Calu3 (cell line): ENCODE results near the gene C1orf198. TPM values are rescaled to one million over a fixed set of nuclear protein-coding genes. Genes with fewer than 3 reads are reported as not detected.

Experiments used
- BruUV-seq: library from RNA; stranded (reverse); fragments of 400-500 nt; replicated peaks from 2 replicates; lab custom pipeline; 2021; lab: Mats Ljungman, UMichigan
- CTCF ChIA-PET: fragments of 300-600 bp; sonication (Branson Sonifier 250); formaldehyde crosslinking; loops from one replicate; lab custom pipeline; 2022; ENCODE audit warnings: antibody characterized with exemption; lab: Charles Lee
- DNase-seq: peaks from one replicate; pipeline ENCODE4 v3.0.0; 2022
- H3K27ac Mint-ChIP-seq: one replicate; pipeline ENCODE4 v1.8.0; 2022; ENCODE audit warnings: mixed read lengths; ENCODE audit not compliant: unreplicated experiment
- H3K27me3 Mint-ChIP-seq: one replicate; pipeline ENCODE4 v1.8.0; 2022; ENCODE audit warnings: mixed read lengths; ENCODE audit not compliant: unreplicated experiment
- H3K36me3 Mint-ChIP-seq: one replicate; pipeline ENCODE4 v1.8.0; 2022; ENCODE audit warnings: mild to moderate bottlenecking, moderate library complexity, mixed read lengths; ENCODE audit not compliant: insufficient read depth, unreplicated experiment
- H3K4me1 Mint-ChIP-seq: one replicate; pipeline ENCODE4 v1.8.0; 2022; ENCODE audit warnings: mild to moderate bottlenecking, low read depth, mixed read lengths; ENCODE audit not compliant: unreplicated experiment
- H3K4me3 Mint-ChIP-seq: one replicate; pipeline ENCODE4 v1.8.0; 2022; ENCODE audit warnings: mild to moderate bottlenecking, low read depth, moderate library complexity, mixed read lengths; ENCODE audit not compliant: unreplicated experiment
- H3K9me3 Mint-ChIP-seq: one replicate; pipeline ENCODE4 v1.8.0; 2022; ENCODE audit warnings: low read depth, mixed read lengths; ENCODE audit not compliant: unreplicated experiment
- CTCF ChIP-seq: fragments of 200-600 bp; IDR thresholded peaks from one replicate; pipeline ENCODE4 v1.8.0; 2022; ENCODE audit warnings: antibody characterized with exemption; ENCODE audit not compliant: unreplicated experiment
- intact Hi-C: fragments of 100-400 bp; cut with micrococcal nuclease; formaldehyde crosslinking; loops from one replicate; pipeline ENCODE4 v1.10.0; 2022; ENCODE audit not compliant: unreplicated experiment
- total RNA-seq: library from RNA; stranded (reverse); gene quantifications from 2 replicates; pipeline ENCODE4 v1.2.3, GENCODE V29; 2022

C1orf198 gene
- total RNA-seq, 1 experiment from 2014 or later, result 80.4 TPM

GRCh38 chr1:230823931-230824381 is 44.4 kb downstream of the C1orf198 start:
- peak overlapping the region; percentile 55 for H3K4me3 Mint-ChIP-seq
- H3K36me3 Mint-ChIP-seq, result peaks cover 18% of the 10 kb centered on the region
- no peaks in the 10 kb centered on the region for H3K27me3 Mint-ChIP-seq
- peak overlapping the region; percentile 99 for H3K27ac Mint-ChIP-seq
- no TSS peak for BruUV-seq
- no peaks in the 10 kb centered on the region for H3K9me3 Mint-ChIP-seq
- TF ChIP-seq CTCF, result no peak
- CTCF ChIA-PET, result interaction anchor here (0.8 kb wide), 1 partner anchor 10 kb away, joined by 4 read pairs; no protein-coding TSS in a partner anchor
- H3K4me1 Mint-ChIP-seq, result peaks cover 52% of the 10 kb centered on the region
- peak; percentile 52 for DNase-seq
- intact Hi-C loops, result loop anchor here (2.0 kb wide), 2 partner anchors 33 to 43 kb away; no protein-coding TSS in a partner anchor

- Mint-ChIP-seq H3K27ac (no peak overlapping the region), H3K4me3 (no peak overlapping the region), H3K9me3 (no peaks in the 10 kb centered on the region), H3K4me1 (peaks cover 52% of the 10 kb centered on the region), H3K36me3 (peaks cover 18% of the 10 kb centered on the region), H3K27me3 (no peaks in the 10 kb centered on the region)
- CTCF ChIA-PET, result no interaction called here
- TF ChIP-seq CTCF, result no peak
- intact Hi-C loops, result no loop called here
- no TSS peak for BruUV-seq
- no peak for DNase-seq
Measured at GRCh38 chr1:230823426-230823825, 44.9 kb downstream of the C1orf198 start.

- Mint-ChIP-seq H3K27ac (no peak overlapping the region), H3K9me3 (no peaks in the 10 kb centered on the region), H3K4me3 (no peak overlapping the region), H3K27me3 (no peaks in the 10 kb centered on the region), H3K36me3 (peaks cover 18% of the 10 kb centered on the region), H3K4me1 (peaks cover 45% of the 10 kb centered on the region)
- DNase-seq, result no peak
- intact Hi-C loops, result no loop called here
- TF ChIP-seq CTCF, result no peak
- no TSS peak for BruUV-seq
- CTCF ChIA-PET, result interaction anchor here (0.6 kb wide), 1 partner anchor 64 kb away, joined by 5 read pairs; no protein-coding TSS in a partner anchor
Measured at GRCh38 chr1:230822092-230822581, 46.2 kb downstream of the C1orf198 start.

- no peak overlapping the region for H3K27ac Mint-ChIP-seq
Measured at GRCh38 chr1:230821346-230821745, 47.0 kb downstream of the C1orf198 start.

More at GRCh38 chr1:230821346-230821745, 47.0 kb downstream of the C1orf198 start:
- Mint-ChIP-seq H3K4me1 (peaks cover 37% of the 10 kb centered on the region), H3K9me3 (no peaks in the 10 kb centered on the region), H3K4me3 (no peak overlapping the region), H3K36me3 (peaks cover 18% of the 10 kb centered on the region), H3K27me3 (no peaks in the 10 kb centered on the region)
- no peak for DNase-seq
- BruUV-seq, result no TSS peak
- intact Hi-C loops, result no loop called here
- CTCF ChIA-PET, result no interaction called here
- TF ChIP-seq CTCF, result no peak
